Coronary artery (tissue), 2 donors: ENCODE results near the gene SIGLEC1.

ENCODE experiments used
- DNase-seq: peaks from one replicate; pipeline ENCODE4 v3.0.0-alpha.2; 2017; ENCODE audit warnings: low spot score
- H3K27ac ChIP-seq, 2 donors: fragments of 200-600 bp; sonication (generic); one replicate each; pipeline ENCODE4 v1.5.1; 2016 to 2019
- H3K4me3 ChIP-seq: fragments of 200-600 bp; sonication (generic); 2 replicates; pipeline ENCODE4 v1.5.1; 2016; ENCODE audit warnings: mild to moderate bottlenecking, moderate library complexity
- CTCF ChIP-seq: fragments of 200-600 bp; sonication (generic); IDR thresholded peaks from one replicate; pipeline ENCODE4 v1.5.1; 2019; ENCODE audit warnings: antibody characterized with exemption

Gene SIGLEC1

GRCh38 chr20:3745686-3746173 is 33.3 kb upstream of the SIGLEC1 start:
- TF ChIP-seq CTCF = no peak
- Histone ChIP-seq H3K27ac (no peak overlapping the region), H3K4me3 (no peak overlapping the region)
- DNase-seq = no peak

GRCh38 chr20:3744806-3745685 is 32.6 kb upstream of the SIGLEC1 start:
- H3K4me3 ChIP-seq = peak overlapping the region; percentile 28
- no peak for DNase-seq
- no peak overlapping the region for H3K27ac ChIP-seq
- TF ChIP-seq CTCF = no peak

- no peak for TF ChIP-seq CTCF
- DNase-seq = no peak
- Histone ChIP-seq H3K4me3 (no peak overlapping the region), H3K27ac (no peak overlapping the region)
Measured at GRCh38 chr20:3744037-3744436, 31.6 kb upstream of the SIGLEC1 start.

GRCh38 chr20:3743251-3743650 is 30.9 kb upstream of the SIGLEC1 start:
- Histone ChIP-seq H3K4me3 (no peak overlapping the region), H3K27ac (no peak overlapping the region)
- DNase-seq = no peak
- TF ChIP-seq CTCF = no peak

- Histone ChIP-seq H3K27ac (no peak overlapping the region), H3K4me3 (no peak overlapping the region)
- TF ChIP-seq CTCF = no peak
- DNase-seq = no peak
Measured at GRCh38 chr20:3741836-3742458, 29.5 kb upstream of the SIGLEC1 start.

- no peak overlapping the region for H3K4me3 ChIP-seq
- no peak for TF ChIP-seq CTCF
- H3K27ac ChIP-seq = peak overlapping the region in 1 of 2 donors; percentile 70
- no peak for DNase-seq
Measured at GRCh38 chr20:3740615-3741301, 28.4 kb upstream of the SIGLEC1 start.
